T-helper 22 cell (primary cell): ENCODE data around the gene SLC35B1.
"Not testable (repeated sequence)": the region's sequence is repeated elsewhere in the genome, so short reads cannot be mapped to it uniquely, and the experiment has no call there.

Source experiments
- DNase-seq: peaks from one replicate; pipeline ENCODE4 v3.0.0-alpha.2; 2020; ENCODE audit warnings: low read depth

Gene SLC35B1

DNA sequence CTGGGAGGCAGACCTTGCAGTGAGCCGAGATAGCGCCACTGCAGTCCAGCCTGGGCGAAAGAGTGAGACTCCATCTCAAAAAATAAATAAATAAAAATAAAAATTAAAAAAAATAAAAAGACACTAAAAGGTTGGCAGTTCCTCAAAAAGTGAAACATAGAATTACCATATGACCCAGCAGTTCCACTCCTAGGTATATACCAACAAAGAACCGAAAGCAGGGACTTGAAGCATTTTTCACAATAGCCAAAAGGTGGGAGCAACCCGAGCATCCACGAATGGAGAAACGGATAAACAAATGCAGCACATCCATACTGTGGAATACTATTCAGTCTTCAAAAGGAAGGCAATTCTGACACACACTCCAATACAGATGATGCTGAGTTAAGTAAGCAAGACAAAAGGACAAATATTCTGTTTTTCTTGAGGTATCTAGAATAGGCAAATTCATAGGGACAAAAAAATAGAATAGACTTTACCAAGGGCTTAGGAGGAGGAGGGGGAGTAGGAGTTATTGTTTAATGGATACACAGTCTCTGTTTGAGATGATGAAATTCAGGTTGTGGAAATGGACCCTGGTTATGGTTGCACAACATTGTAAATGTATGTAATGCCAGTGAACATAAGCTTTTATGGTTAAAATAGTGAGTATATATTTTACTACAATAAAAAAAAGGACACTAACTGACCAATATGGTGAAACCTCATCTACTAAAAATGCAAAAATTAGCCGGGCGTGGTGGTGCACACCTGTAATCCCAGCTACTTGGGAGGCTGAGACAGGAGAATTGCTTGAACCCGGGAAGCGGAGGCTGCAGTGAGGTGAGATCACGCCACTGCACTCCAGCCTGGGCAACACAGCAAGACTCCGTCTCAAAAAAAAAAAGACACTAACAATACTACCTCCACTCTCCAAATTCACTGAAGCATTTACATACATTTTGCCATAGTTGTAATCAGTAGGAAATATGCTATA, 27.0 kb upstream of the SLC35B1 start:
- DNase-seq = no peak

DNA sequence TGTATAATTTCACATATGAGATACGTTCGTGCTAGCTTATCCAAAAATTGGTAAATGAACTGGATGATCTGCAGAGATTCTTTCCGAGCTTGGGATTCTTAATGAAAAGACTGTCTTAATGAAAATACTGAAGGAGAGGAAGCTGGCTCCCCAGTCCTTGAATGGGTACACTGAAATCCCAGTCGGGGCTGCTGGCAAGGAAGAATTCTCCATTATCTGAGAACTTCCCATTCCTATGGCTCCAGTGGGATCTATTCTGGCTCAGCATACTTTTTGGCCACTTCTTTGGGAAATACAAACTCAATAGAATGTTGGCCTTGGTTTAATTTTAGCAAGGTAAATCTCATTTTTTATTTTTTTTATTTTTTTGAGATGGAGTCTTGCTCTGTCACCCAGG, 23.7 kb upstream of the SLC35B1 start:
- DNase-seq = no peak

- no peak for DNase-seq
Observed at GRCh38 chr17:49730785-49731434, 23.1 kb upstream of the SLC35B1 start.

- no peak for DNase-seq
Observed at GRCh38 chr17:49730078-49730784, 22.5 kb upstream of the SLC35B1 start.

- DNase-seq = no peak
Observed at GRCh38 chr17:49729069-49729468, 21.3 kb upstream of the SLC35B1 start.

DNA sequence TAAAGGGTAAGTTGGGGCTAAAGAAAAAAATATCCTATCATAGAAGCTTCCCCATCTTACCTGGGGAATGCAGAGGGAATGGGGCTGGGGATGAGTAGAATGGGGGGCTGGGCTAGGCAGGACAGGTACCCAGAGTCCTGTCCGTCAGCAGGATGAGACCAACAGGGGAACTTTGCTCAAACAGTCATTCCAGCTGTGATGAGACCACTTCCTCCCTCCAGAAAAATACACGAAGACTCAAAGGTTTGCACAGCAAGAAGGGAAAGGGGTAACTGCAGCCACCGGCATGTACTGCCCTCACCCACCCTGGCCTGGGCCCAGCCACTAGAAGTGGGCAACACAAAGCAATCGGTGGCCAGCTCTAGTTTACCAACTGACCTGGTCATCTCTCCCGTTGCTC, 20.7 kb upstream of the SLC35B1 start:
- no peak for DNase-seq

GRCh38 chr17:49727380-49727779, 19.6 kb upstream of the SLC35B1 start:
- no peak for DNase-seq

- no peak for DNase-seq
Observed at GRCh38 chr17:49725452-49726130, 17.8 kb upstream of the SLC35B1 start.

- not testable (repeated sequence) for DNase-seq
Observed at GRCh38 chr17:49724552-49724951, 16.8 kb upstream of the SLC35B1 start.

GRCh38 chr17:49723423-49723822, 15.7 kb upstream of the SLC35B1 start:
- DNase-seq = no peak

DNA sequence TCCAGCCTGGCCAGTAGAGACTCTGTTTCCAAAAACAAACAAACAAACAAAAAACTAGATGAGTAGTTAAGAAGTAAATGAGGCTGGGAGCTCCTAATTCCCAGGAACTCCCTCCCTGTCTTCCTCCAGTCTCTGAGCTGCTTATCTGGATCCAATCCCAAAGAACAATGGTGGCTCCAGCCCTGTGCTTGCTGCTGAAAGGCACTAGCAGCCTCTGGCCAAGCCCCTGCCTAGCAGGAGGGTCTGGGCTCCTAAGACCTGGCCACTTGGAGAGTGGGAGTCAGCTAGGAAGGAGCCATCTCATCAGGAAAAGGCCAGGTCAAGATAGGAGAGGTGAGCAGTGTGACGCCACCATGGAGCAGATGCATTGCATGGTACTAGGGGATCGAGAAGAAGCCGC, 14.3 kb upstream of the SLC35B1 start:
- no peak for DNase-seq

DNA sequence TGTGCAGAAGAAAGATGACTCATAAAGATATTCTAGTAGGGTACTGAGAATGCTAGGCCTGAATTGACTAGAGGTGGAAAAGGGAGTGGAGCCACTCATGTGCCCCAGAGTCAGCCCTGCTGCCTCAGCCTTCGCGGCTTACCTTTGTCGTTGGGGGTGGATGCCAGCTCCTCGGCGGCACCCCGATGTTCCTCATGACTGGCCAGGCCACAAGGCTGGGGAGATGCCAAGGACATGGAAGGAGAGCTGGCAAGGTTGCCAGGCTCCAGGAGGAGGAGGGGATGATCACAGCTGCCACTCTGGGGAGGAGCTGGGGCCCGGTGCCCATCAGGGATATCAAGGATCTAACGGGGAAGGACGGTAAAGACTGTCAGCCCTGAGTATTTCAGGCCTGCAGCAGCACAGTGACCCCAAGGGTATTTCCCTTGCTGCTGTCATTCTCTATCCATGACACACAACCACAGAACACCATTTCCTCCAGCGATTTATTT, 9.7 kb upstream of the SLC35B1 start:
- DNase-seq = no peak

DNA sequence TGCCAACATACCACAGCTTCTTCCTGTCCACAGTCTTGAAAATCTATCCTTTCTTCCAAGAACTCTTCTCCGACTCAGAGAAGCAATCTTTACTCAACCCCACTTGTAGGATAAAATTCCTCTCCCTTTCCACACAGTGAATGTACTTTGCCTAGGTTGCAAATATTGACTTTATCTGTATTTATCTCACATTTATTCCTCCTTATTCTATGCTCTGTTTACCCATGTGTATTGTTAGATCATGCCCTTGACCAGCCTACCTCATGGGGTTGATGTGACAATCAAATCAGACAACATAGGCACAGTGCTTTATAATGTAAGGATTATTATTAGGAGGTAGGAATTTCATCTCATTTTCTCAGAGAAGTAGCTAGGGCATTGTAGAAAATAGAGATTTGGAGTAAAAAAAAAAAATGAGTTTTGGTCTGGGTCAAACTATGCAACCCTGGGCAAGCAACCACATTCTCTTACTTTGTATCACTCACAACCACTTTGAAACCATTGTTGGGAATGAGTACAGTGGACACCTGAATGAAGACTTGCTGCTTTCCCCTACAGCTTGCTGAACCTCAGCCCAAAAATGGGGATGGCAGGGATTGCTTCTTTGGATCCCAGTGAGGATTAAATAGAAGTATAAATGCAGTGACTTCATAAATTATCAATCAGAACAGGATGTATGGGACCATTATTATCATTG, 9.1 kb upstream of the SLC35B1 start:
- no peak for DNase-seq

- DNase-seq = peak; percentile 60
Observed at GRCh38 chr17:49715717-49716279, 8.0 kb upstream of the SLC35B1 start.

- peak; percentile 42 for DNase-seq
Observed at GRCh38 chr17:49715216-49715615, 7.5 kb upstream of the SLC35B1 start.

DNA sequence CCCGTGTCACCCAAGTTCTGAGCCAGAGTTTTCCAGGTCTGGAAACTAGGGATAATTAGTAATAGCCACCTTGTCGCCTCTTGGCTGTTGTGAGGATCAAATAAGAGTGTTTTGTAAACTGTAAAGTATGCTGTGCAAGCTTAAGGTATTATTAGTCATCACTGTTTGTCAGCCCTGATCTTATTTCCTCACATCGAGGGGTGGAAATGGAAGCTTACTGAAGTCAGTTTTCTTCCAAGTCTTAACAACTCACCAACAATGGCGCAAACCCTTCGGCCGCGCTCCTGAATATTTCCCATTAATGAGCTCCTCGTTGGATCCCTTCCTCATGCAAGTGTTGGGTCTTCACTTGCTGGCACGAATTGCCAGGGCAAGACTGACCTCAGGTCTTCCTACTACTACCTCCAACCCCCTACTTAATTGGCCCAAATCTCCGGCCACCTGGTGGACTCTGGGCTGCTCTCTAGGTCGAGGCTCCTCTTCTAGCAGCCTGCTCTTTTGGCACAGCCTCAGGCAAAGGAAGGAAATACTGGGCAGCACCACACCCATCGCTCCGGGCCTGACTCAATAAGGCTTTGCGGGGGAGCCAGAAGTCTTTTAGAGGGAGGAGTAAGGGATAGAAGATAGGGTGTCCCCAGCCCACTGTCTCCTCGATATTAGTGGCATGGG, 885 bp upstream of the SLC35B1 start:
- DNase-seq = no peak

DNA sequence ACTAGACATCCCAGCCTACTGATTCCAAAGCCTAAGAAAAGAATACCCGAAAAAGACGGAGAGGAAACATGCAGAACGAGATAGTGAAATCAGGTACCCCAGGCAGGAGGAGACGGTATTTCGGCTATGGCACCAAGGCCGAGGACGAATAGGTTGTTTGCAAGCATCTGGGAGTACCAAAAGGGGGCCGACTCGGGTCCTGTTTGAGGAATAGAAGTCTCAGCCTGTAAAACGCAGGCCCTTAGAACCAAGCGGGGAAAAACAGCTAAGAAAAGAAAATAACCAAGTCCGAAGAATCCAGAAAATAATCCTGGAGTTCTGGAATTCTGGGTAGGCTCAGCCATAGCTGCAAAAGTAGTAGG, 537 bp downstream of the SLC35B1 start:
- no peak for DNase-seq

DNA sequence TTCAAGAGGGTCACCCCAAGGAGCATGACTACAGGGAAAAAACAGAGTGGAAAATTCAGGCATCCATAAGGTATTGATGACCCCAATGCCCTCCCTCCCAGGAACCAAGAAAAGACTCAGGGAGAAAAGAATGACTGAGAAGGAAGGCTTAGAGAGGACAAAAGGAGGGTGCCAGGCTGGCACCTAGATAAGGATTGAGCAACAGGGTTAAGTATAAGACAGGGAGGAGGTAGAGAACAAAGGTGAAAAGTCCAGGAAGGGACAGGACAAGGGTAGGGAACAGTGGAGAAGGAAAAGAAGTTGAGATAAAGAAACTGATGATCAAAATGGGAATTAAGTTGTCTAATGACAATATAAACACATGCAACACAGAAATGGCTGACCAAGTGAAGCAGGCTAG, 2.5 kb downstream of the SLC35B1 start:
- DNase-seq = no peak

- DNase-seq = no peak
Observed at GRCh38 chr17:49703557-49704277, 4.0 kb downstream of the SLC35B1 start.

- DNase-seq = no peak
Observed at GRCh38 chr17:49700960-49701359, 6.8 kb downstream of the SLC35B1 start.
